Testis (tissue), 2 donors: Measurements from ENCODE around the gene ABL2.

Experiments used
- CTCF ChIP-seq, 3 experiments: fragments of 450-650 bp in 2 of 3; fragments of 200-600 bp in 1 of 3; sonication (generic) in 1 of 3; IDR thresholded peaks; one replicate each; pipeline ENCODE4 v1.5.1; 2016 to 2019; ENCODE audit warnings: antibody characterized with exemption in 3 of 3, mild to moderate bottlenecking in 2 of 3, moderate library complexity in 1 of 3
- POLR2A ChIP-seq: fragments of 450-650 bp; IDR thresholded peaks from one replicate; pipeline ENCODE4 v1.6.1; 2017; ENCODE audit warnings: antibody characterized with exemption, mild to moderate bottlenecking, moderate library complexity

GRCh38 chr1:179251675-179252074, 22.2 kb upstream of the ABL2 start:
- peak in 2 of 3 experiments; percentile 13 to 40 for TF ChIP-seq CTCF (IDR thresholded peaks at IDR 0.05)
- TF ChIP-seq POLR2A: no peak
